DLD1 (cell line): ENCODE results near the gene OSR1.

Source experiments
- in situ Hi-C: cut with HindIII; loops from 2 replicates; pipeline ENCODE4 v1.10.0; 2017; ENCODE audit warnings: low sequenced_read_pairs

The OSR1 gene

DNA sequence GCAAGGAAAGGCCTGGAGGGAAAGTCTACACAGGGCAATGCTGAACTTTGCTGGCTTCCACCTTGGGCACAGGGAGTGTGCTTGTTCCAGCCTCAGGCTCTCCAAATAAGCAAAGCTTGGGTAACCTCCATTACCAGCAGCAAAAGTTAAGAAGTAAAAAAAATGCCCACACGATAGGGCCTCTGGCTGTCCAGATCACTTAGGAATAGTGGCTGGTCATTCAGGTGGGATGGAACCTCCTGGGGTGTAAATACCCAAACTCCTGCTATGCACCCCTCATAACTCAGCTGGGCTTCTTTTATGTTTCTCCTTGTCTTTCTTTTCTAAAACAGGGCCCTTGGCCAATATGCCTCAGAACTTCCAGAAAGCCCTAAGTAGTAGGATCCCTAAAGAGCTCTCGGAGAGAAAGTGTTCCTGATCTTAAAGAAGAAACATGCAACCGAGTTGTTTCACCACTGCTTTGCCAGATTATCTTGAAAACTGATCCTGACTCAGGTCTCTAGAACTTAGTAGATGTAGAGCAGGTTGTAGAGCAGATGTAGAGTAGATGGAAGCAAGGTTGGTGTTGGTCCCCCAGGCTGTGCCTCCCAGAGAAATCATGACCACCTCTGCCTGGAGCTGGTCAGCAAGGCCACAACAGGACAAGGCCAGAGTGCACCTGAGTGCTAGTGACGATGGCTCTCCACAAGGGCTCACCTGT lies 2.0 kb upstream of the OSR1 start:
- in situ Hi-C loops: loop anchor here (10.0 to 25.0 kb wide), 3 partner anchors 64 to 848 kb away; no protein-coding TSS in a partner anchor

DNA sequence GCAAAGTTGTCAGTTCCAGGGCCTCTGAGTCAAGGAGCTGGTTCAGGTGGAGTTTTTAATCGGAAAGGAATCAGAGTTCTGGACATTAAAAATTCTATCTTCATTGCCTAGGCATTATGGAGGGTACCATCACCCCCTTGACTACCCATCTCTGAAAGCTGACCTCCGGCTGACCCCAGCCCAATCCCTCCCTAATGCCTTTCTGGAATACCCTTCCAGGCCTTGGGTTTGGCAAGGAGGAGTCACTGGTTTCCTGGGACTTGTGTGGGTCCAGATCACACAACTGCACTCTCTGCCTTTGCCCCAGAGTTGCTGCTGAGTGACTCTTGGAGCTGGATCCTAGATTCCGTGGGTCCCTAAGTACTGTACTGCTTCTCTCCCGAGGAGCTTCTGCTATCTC lies 1.0 kb upstream of the OSR1 start:
- in situ Hi-C loops: loop anchor here (25.0 kb wide), 2 partner anchors 503 to 847 kb away; no protein-coding TSS in a partner anchor

DNA sequence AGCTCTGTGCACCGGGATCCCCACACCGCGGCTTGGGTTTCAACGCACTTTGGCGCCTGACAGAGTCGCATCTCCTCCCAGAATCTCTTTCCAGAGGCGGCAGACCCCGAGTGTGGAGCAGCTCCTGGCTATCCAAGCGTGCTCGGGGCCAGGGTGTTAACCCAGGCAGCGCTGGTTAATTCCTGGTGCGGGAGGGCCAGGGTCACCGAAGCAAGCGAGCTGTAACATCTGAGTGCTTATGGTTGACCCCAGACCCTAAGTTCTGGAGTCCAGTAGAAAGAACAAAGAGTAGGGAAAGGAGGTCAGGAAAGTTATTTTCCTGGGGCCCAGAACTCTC lies 566 bp upstream of the OSR1 start:
- in situ Hi-C loops: loop anchor here (25.0 kb wide), 2 partner anchors 503 to 847 kb away; no protein-coding TSS in a partner anchor

DNA sequence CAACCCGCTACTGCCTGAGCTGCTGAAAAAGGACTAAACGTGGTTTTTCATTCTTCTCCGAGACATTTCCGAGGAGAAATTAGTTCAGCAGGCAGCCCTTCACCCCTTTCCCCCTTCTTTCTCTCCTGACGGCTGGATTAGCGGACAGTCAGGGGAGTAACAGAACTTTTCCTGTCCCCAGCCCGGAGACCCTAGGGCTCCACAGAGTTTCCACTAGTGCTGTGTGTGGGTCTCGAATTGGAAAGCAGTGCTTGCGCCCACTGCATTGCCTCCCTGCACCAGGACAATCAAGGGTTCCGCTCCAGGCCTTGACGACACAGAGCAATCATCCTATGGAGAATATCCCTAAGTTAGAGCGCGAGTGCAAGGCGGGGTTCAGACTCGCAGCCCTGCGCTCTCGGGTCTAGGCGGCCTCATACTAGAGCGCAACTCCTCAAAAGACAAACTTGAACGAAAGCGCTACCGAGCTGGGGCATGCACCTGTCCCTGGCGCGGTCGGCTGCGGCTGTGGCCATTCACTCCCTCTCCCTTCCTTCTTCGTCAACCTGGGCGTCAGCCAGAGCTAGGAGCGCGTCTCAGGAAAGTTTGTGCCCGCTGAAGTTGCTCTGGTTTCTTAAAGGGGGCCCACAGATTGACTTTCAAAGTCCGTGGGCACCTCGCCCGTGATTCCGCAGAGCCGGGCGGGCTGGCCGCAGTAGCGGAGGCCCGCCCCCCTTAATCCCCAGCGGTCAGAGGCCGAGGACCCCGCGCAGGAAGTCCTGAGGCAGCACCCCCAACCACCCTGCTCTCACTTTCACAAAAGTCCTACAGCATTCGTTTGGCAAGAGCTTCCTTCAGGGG lies 801 bp downstream of the OSR1 start:
- in situ Hi-C loops: loop anchor here (25.0 kb wide), 2 partner anchors 505 to 845 kb away; no protein-coding TSS in a partner anchor

DNA sequence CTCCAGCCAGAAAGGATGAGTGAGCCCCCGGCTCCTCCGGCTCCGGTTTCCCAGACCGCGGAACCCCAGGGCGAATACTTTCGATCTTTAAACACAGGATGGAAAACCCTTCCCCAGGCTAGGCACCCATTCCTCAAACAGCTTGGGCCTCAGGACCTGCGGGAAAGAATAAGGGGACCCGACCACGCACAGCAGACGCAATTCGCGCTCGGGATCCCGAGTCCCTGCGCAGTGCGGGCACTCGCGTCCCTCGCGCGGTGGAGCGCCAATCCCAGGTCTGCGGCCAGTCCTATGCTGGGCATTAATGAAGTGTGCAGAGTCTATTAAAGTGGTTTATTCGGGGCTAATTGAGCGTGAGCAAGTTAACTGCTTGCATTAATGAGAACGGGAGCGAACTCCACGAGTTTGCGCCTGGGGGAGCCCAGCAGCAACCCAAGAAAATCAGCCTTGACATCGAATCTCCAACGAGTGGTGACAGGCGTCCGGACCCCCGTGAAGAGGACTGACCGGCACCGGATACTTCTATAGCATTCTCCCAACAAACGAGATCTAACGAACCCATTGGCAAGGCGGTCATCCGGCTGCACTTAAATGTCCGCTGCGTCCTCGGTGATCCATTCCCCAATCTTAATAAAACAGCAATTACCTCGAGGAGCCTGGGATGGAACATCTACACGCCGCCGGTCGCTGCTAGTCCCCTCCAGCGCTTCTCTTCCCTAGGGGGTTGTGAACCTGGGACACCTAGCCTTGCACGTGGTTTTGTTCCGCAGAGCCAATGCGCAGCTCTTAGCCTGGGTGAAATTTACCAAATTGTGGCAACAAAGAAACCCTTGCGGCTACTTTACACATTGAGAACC lies 1.6 kb downstream of the OSR1 start:
- in situ Hi-C loops: loop anchor here (25.0 kb wide), 2 partner anchors 506 to 844 kb away; no protein-coding TSS in a partner anchor

DNA sequence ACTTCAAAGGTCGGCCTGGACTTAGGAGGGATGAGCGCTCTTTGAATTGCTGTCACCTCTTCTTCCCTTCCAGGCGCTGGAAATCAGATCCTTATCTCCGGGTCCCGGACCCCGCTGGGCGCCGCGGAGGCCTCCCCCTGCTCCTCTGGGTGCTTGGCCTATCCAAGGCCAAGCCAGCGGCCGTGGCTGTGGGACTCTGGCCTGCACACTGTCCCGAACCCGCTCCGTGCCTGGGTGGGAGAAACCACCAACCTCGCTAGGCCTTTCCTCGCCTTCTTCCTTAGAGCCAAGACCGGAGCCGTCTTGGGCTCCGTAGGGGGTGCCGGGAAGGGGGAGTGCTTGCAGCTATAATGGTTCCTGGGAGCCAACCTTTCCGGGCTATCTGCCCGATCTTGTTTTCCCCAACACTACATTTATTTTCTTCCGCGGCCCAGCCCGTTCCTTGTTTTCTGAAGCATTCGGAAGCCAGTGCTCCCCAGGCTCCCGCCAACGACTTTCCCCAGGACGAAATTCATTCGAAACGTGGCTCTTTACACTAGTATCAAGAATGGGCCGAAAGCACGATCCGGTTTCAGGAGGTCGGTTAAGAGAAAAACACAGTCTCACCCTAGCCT lies 2.4 kb downstream of the OSR1 start:
- in situ Hi-C loops: loop anchor here (25.0 kb wide), 2 partner anchors 506 to 844 kb away; no protein-coding TSS in a partner anchor

DNA sequence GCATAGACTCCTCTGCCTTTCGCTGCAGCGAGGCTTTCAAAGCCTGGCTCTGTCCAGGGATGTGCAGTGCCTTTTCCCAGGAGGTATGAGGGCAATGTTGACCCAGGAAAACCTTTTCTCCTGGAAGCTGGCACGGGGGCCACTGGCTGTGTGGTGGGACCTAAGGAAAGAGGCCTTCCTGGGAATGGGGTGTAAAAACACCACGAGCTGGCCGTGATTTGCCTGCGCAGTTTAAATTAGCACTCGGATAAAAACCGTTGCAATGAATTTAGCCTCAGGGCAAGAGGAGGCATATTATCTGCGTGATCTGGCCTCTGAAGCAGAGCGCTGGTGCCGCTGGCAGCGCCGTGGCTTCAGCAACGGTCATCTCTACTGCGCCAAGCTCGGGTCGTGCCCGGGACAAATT lies 3.0 kb downstream of the OSR1 start:
- in situ Hi-C loops: loop anchor here (25.0 kb wide), 2 partner anchors 507 to 843 kb away; no protein-coding TSS in a partner anchor

DNA sequence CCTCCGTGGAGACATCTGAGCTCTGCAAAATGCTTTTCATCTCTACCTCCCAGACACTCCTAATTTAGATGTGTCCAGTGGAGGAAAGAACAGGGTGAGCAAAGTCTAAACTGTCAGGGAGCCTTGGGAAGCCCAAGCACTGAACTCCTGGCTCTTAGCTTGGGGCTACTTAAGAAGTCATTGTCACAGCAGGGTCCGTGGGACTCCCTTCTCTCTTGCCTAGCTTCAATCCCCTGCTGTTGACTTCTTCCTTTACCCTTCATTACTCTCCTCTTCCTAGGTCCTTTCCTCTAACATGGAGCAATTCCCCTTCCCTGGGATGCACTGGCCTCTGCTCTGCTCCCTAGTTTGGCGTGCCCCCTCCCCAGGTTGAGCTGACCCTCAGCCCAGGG lies 3.4 kb downstream of the OSR1 start:
- in situ Hi-C loops: loop anchor here (25.0 kb wide), 2 partner anchors 507 to 843 kb away; no protein-coding TSS in a partner anchor

DNA sequence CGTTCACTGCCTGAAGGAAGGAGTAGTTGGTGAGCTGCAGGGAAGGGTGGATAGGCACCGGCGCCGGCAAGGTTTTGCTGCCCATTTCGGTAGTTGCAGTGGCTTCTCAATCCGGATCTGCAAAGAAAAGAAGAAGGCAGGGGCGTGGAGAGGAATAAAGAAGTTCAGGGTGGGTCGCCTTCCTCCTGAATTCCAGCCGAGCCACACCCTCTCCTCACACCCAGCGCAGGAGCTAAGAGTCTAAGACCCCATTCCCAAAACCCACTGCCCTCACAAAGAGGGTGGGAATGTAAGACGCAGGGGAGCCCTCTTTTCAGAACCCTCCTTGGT lies 4.7 kb downstream of the OSR1 start:
- in situ Hi-C loops: loop anchor here (25.0 kb wide), 2 partner anchors 509 to 841 kb away; no protein-coding TSS in a partner anchor

DNA sequence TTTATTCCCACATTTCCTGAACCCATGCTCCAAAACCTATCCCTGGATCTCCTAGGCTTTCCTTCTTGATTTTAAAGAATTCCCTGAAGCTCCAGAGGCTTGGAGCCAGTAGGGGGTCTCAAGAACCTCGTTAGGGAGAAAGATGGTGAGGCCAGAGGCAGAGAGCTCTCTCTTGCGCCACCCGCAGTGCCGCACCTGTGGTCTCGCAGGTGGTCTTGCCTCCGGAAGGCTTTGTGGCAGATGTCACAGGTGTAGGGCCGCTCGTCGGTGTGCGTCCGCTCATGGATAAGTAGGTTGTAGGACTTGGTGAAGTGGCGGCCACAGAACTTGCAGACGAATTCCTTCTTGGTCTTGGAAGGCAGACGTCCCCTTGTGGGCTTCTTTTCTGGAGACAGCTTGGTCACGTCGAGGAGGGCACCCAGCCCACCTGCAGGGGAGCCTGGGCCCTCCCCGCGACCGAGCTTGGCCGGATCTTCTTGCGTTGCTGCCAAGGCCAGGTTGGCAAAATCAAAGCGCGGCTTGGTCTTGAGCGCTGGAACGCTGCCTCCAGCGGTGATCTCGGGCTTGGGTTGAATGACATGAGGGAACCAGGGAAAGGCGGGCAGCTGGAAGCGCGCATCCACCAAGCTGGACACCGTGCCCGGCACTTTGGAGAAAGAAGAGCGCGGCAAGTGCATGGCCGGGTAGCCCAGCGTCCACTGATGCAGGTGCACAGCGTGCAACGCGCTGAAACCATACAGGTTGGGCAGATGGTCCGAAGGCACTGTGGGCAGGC lies 5.3 kb downstream of the OSR1 start:
- in situ Hi-C loops: loop anchor here (25.0 kb wide), 2 partner anchors 509 to 841 kb away; no protein-coding TSS in a partner anchor

DNA sequence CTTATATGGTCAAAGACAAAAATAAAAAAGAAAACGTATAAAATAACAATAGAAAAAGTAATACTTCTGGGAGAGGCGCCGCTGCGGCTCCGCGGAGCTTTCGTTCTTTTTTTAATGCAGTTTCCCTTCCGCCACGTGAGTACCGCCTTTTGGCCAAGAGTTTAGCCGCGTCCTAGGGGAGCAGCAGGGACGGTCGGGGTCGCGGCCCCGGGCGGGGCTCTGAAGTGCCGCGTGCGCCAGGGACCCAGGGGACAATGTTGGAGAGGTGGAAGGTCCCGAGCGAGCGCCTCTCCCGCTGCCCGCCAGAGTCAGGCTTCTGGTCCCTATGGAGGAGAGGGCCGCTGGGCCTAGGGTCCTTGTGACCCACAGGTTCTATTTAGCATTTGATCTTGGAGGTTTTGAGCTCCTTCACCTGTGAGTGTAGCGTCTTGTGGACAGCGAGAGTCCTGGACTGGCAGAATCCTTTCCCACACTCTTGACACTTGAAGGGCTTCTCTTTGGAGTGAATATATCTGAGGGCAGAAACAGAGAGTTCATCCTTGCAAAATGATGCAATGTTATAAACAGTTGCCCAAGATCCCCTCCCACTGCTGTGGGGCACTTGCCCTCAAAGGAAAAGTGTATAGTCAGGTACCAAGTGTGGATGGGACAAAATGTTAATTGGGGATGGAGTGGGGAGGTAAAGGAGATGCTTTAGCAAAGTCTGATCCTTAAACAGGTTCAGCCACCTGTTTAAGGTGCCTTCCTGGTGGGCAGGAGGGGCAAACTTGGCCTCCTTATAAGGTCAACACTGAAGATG lies 6.3 kb downstream of the OSR1 start:
- in situ Hi-C loops: loop anchor here (25.0 kb wide), 2 partner anchors 510 to 840 kb away; no protein-coding TSS in a partner anchor

DNA sequence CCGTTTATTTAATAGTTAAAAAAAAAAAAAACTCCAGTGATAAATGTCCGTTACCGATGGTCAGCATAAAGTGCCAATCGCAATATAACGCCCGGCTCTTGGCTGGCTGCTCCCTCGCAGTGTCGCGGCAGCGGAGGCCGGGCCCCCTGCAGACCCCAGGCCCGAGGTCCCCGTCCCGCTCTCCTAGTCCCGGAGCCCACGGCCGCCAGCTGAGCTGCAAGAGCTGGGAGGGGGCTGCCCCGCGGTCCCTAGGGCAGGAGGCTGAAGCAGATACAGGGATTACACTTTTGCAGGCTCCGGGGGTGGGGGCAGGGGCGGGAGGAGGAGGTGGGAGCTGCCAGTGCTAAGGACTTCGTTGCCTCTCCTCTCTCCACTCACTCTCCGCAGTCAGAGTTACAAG lies 6.9 kb downstream of the OSR1 start:
- in situ Hi-C loops: loop anchor here (25.0 kb wide), 2 partner anchors 511 to 839 kb away; no protein-coding TSS in a partner anchor

DNA sequence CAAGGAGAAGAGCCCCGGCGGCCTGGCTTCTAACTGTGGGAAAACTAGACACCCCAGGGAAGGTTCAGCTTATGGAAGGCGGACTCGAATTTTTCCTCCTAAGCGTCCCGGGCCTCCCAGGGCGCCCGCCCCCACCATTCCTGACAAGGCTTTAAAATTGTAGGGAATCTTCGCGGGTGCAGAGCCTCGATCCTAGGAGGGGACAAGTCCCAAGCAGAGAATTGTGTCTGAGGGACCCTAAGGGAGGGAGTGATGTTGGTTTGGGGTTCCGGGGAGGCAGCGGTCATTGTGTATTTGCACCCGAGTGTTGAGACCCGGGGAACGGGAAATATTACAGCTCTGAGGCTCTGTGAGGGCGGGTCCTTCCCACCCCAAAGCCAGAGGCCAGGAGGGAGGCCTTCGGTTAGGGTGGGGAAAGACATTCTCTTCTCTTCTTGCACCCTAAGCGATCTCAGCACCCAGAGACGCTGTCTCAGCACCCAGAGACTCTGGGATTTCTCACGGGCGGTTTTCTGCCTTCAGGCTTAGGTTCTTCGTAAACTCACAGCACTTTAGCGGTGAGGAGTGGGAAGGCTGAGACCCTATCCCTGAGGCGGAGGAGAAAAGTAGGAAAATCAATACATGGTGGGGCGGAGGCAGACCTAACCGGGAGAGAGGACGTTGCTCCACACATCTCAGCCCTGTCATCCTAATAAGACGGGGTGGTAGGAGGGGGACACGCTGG lies 7.6 kb downstream of the OSR1 start:
- in situ Hi-C loops: loop anchor here (25.0 kb wide), 2 partner anchors 511 to 839 kb away; no protein-coding TSS in a partner anchor

DNA sequence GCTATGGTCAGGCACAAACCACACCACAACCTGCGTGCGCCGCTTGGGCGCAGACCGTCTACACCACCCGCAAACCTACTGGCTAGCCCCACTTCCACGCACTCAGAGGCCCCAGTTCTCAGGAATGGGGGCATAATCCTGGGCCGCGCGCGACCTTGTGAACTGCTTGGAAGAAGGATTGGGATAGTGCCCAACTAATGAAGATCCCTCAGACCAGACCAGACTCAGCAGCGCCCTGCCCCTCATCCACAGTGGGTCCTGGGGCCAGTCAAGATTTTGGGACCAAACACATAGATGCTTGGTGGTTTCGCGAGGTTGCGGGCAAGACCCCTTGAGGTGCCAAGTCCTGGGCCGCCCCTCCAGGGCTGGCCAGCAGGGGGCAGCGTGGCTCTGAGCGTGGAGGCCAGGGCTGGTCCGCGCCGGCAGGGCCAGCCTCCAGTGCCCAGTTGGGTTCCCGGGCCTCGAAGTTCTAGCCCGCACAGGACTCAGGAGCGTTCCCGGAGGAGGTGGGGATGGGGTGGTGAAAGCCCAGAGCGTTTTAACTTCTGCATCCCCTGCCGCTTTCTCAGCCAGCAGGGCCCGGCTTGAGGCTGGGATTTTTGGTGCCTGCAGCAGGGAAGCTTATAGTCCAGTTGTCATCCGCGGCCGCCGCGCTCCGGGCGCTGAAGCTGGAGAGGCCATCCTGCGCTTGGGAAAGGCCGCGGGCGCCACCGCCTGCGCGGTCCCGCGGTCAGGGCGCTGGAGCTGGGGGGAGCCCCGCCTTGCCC lies 8.3 kb downstream of the OSR1 start:
- in situ Hi-C loops: loop anchor here (25.0 kb wide), 2 partner anchors 512 to 838 kb away; no protein-coding TSS in a partner anchor

DNA sequence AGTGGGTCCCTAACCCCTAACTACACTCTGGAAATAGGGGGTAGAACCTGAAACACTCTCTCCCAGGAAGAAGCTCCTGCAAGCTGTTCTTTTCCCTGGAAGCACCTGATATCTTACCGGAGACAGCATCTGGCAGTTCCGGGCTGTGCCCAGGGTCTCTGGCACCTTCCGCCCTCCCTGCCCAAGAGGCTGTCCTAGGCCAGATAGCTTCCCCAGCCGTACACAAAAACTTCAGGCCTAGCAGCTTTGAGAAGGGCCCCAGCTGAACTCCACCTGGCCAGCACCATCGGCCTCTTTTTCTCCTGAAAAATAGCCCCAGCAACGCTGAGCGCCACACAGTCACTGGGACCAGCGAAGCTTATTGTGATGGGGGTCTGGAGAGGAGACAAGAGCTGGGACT lies 9.7 kb downstream of the OSR1 start:
- in situ Hi-C loops: no loop called here

DNA sequence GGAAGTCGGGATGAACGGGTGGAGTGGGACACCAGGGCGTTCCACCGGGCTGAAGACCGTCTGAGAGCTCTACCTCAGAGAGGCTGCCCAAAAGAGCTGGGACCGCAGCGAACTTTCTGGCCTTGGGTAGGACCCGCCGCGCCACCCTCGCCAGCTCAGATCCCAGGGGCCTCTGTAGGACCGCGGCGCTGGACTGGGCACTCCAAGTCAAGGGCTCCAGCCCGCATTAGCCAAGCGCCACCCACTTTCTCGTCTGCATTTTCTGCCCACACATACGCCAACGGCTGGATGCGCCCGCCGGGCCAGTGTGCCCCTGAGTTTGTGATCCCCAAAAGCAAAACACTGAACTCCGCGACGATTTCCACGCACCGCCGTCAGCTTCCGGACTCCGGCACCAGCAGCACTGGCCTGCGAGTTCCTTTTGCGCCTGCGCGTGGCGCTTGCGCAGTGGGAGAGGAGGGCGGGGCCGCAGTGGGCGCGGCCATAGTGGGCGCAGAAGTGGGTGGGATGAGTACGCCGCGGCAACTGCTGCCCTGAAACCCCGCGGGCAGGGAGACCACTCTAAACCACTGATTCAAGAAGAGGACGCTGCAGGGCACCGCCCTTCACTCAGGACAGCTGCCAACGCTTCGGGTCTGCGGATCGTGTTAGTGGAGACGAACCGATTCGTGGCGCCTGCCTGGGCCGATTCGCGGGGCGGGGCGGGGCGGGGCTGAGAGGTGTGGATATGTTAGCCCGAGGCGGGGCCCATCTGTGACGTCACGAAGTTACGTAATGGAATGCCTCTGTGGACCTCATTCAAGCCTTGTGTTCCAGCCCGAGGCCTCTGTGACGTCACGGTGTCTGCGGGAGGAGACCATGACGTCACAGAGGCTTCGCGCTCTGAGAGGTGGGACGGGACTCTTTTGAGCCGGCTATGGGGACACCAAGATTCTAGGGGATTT lies 10.5 kb downstream of the OSR1 start:
- in situ Hi-C loops: no loop called here
